ENCODE results near the gene ANKRD23.
"Not testable (repeated sequence)": the region's sequence is repeated elsewhere in the genome, so short reads cannot be mapped to it uniquely, and the experiment has no call there.

The ANKRD23 gene

GRCh38 chr2:96796497-96796896, 47.3 kb downstream of the ANKRD23 start:
- DNase-seq (ENCODE audit: low spot score) = not testable (repeated sequence)

GRCh38 chr2:96795076-96795475, 48.7 kb downstream of the ANKRD23 start:
- no peak for DNase-seq (ENCODE audit: low spot score)

- DNase-seq (ENCODE audit: low spot score) = no peak
Measured at GRCh38 chr2:96792772-96793749, 50.8 kb downstream of the ANKRD23 start.

GRCh38 chr2:96789245-96789617, 54.6 kb downstream of the ANKRD23 start:
- DNase-seq (ENCODE audit: low spot score) = no peak

- DNase-seq (ENCODE audit: low spot score) = no peak
Measured at GRCh38 chr2:96788442-96789244, 55.2 kb downstream of the ANKRD23 start.

Measured in AG20443 (cell line).